ENCODE data around the gene HK1.

- peak in 4 of 6 experiments; percentile 20 to 52 (median 30) for TF ChIP-seq CTCF (IDR thresholded peaks at IDR 0.05)
- no peak for TF ChIP-seq POLR2A (IDR thresholded peaks at IDR 0.05)
Observed at GRCh38 chr10:69407621-69408301, 129.5 kb downstream of the HK1 start.
